Ishikawa (cell line): ENCODE data around the gene ACOXL.

Experiments
- CEBPB ChIP-seq: IDR thresholded peaks from 2 replicates; pipeline ENCODE4 v1.6.1; 2012
- CREB1 ChIP-seq: IDR thresholded peaks from 2 replicates; pipeline ENCODE4 v1.6.1; 2012; ENCODE audit warnings: low read depth
- EP300 ChIP-seq: IDR thresholded peaks from 2 replicates; pipeline ENCODE4 v1.6.1; 2012; ENCODE audit warnings: borderline replicate concordance
- MAX ChIP-seq: IDR thresholded peaks from 2 replicates; pipeline ENCODE4 v1.6.1; 2012
- RAD21 ChIP-seq: IDR thresholded peaks from 2 replicates; pipeline ENCODE4 v1.6.1; 2012; ENCODE audit warnings: low read depth
- REST ChIP-seq: IDR thresholded peaks from 2 replicates; pipeline ENCODE4 v1.6.1; 2012; ENCODE audit warnings: low read depth, mild to moderate bottlenecking
- TAF1 ChIP-seq: IDR thresholded peaks from 2 replicates; pipeline ENCODE4 v1.6.1; 2012; ENCODE audit warnings: low read depth, mild to moderate bottlenecking
- TCF12 ChIP-seq: IDR thresholded peaks from 2 replicates; pipeline ENCODE4 v1.6.1; 2012; ENCODE audit warnings: low read depth
- USF1 ChIP-seq: IDR thresholded peaks from 2 replicates; pipeline ENCODE4 v1.6.1; 2012
- YY1 ChIP-seq: IDR thresholded peaks from 2 replicates; pipeline ENCODE4 v1.6.1; 2012; ENCODE audit warnings: low read depth
- ZBTB7A ChIP-seq: IDR thresholded peaks from 2 replicates; pipeline ENCODE4 v1.6.1; 2012; ENCODE audit warnings: low read depth

- TF ChIP-seq RAD21: no peak
- no peak for TF ChIP-seq YY1
- no peak for TF ChIP-seq EP300
- TF ChIP-seq TCF12: no peak
- TF ChIP-seq CREB1: no peak
- TF ChIP-seq CEBPB: no peak
- TF ChIP-seq ZBTB7A: no peak
- TF ChIP-seq USF1: no peak
- no peak for TF ChIP-seq TAF1
- no peak for TF ChIP-seq MAX
- TF ChIP-seq REST: no peak
These were observed 262.0 kb downstream of the ACOXL start for GRCh38 chr2:110994250-110994961.
